Measurements from ENCODE around the gene ZCCHC3. TPM values are rescaled to one million over a fixed set of nuclear protein-coding genes. Genes with fewer than 3 reads are reported as not detected.
A peak's percentile ranks its signal among the peaks of the same experiment; 100 is the strongest.

Gene ZCCHC3
- total and polyA plus RNA-seq, 2 experiments from 2014 or later, result 4.1 to 14.8 TPM

GRCh38 chr20:277496-277781 is 19.9 kb upstream of the ZCCHC3 start:
- Histone ChIP-seq H3K4me3 (no peak overlapping the region), H3K4me2 (ENCODE audit: unreplicated experiment) (no peak overlapping the region), H3K79me2 (ENCODE audit: insufficient read depth) (no peaks in the 10 kb centered on the region), H3K9ac (no peak overlapping the region), H3F3A (ENCODE audit: insufficient read depth) (no peaks in the 10 kb centered on the region), H3K27ac (no peak overlapping the region), H4K20me1 (ENCODE audit: insufficient read depth) (no peaks in the 10 kb centered on the region), H3K9me3 (ENCODE audit: low read depth) (no peaks in the 10 kb centered on the region), H3K4me1 (ENCODE audit: insufficient read depth) (no peaks in the 10 kb centered on the region), H3K27me3 (replicated peaks; ENCODE audit: insufficient read depth) (no peaks in the 10 kb centered on the region), H3K9me2 (ENCODE audit: insufficient read depth) (no peaks in the 10 kb centered on the region), H3K36me3 (ENCODE audit: low read depth) (no peaks in the 10 kb centered on the region), H2AFZ (no peak overlapping the region)
- in situ Hi-C loops (cut with MboI), result no loop called here
- no peak for DNase-seq
- no peak for TF ChIP-seq EZH2phosphoT487 (IDR thresholded peaks at IDR 0.05; ENCODE audit: insufficient read depth, low read depth)
- TF ChIP-seq EZH2 (IDR thresholded peaks at IDR 0.05; ENCODE audit: insufficient read depth, poor library complexity, severe bottlenecking), result no peak
- 33 to 47% methylated on average over 2 to 3 of the region's 3 CpGs for WGBS, 2 experiments (ENCODE audit: low coverage in 1 of 2, low lambda C conversion rate in 2 of 2, missing lambda C conversion rate in 2 of 2)

- no peak for DNase-seq
- H4K20me1 ChIP-seq (ENCODE audit: insufficient read depth), result no peaks in the 10 kb centered on the region
- H3K27ac ChIP-seq, result no peak overlapping the region
- WGBS, 2 experiments (ENCODE audit: low coverage in 1 of 2, low lambda C conversion rate in 2 of 2, missing lambda C conversion rate in 2 of 2), result 78 to 84% methylated on average over 5 of the region's 5 CpGs
- H3K4me1 ChIP-seq (ENCODE audit: insufficient read depth), result no peaks in the 10 kb centered on the region
- no peaks in the 10 kb centered on the region for H3K36me3 ChIP-seq (ENCODE audit: low read depth)
- H3K27me3 ChIP-seq (replicated peaks; ENCODE audit: insufficient read depth), result no peaks in the 10 kb centered on the region
- no peaks in the 10 kb centered on the region for H3F3A ChIP-seq (ENCODE audit: insufficient read depth)
- H3K9ac ChIP-seq, result no peak overlapping the region
- H3K4me3 ChIP-seq, result no peak overlapping the region
- H3K9me3 ChIP-seq (ENCODE audit: low read depth), result no peaks in the 10 kb centered on the region
- TF ChIP-seq EZH2phosphoT487 (IDR thresholded peaks at IDR 0.05; ENCODE audit: insufficient read depth, low read depth), result no peak
- no peak for TF ChIP-seq EZH2 (IDR thresholded peaks at IDR 0.05; ENCODE audit: insufficient read depth, poor library complexity, severe bottlenecking)
- H3K79me2 ChIP-seq (ENCODE audit: insufficient read depth), result no peaks in the 10 kb centered on the region
- in situ Hi-C loops (cut with MboI), result no loop called here
- no peaks in the 10 kb centered on the region for H3K9me2 ChIP-seq (ENCODE audit: insufficient read depth)
- H2AFZ ChIP-seq, result no peak overlapping the region
- H3K4me2 ChIP-seq (ENCODE audit: unreplicated experiment), result no peak overlapping the region
These were observed 19.2 kb upstream of the ZCCHC3 start for GRCh38 chr20:278181-278580.

GRCh38 chr20:278607-279571 is 18.5 kb upstream of the ZCCHC3 start:
- Histone ChIP-seq H3K27ac (0 out of 2 replicates have a peak overlapping the region, but pooled peaks have one; percentile 14), H4K20me1 (ENCODE audit: insufficient read depth) (no peaks in the 10 kb centered on the region), H3K9me2 (ENCODE audit: insufficient read depth) (no peaks in the 10 kb centered on the region), H3K4me2 (ENCODE audit: unreplicated experiment) (peak overlapping the region; percentile 51), H3K9ac (peak overlapping the region; percentile 55), H3K36me3 (ENCODE audit: low read depth) (no peaks in the 10 kb centered on the region), H3K4me1 (ENCODE audit: insufficient read depth) (no peaks in the 10 kb centered on the region), H2AFZ (peak overlapping the region; percentile 44), H3K9me3 (ENCODE audit: low read depth) (no peaks in the 10 kb centered on the region), H3K27me3 (replicated peaks; ENCODE audit: insufficient read depth) (no peaks in the 10 kb centered on the region), H3F3A (ENCODE audit: insufficient read depth) (no peaks in the 10 kb centered on the region), H3K4me3 (peak overlapping the region; percentile 62), H3K79me2 (ENCODE audit: insufficient read depth) (no peaks in the 10 kb centered on the region)
- peak; percentile 77 for DNase-seq
- no peak for TF ChIP-seq EZH2phosphoT487 (IDR thresholded peaks at IDR 0.05; ENCODE audit: insufficient read depth, low read depth)
- TF ChIP-seq EZH2 (IDR thresholded peaks at IDR 0.05; ENCODE audit: insufficient read depth, poor library complexity, severe bottlenecking), result no peak
- in situ Hi-C loops (cut with MboI), result no loop called here
- 44 to 46% methylated on average over 29 to 80 of the region's 88 CpGs for WGBS, 2 experiments (ENCODE audit: low coverage in 1 of 2, low lambda C conversion rate in 2 of 2, missing lambda C conversion rate in 2 of 2)

GRCh38 chr20:284172-284571 is 13.2 kb upstream of the ZCCHC3 start:
- no peaks in the 10 kb centered on the region for H4K20me1 ChIP-seq (ENCODE audit: insufficient read depth)
- H3K4me2 ChIP-seq (ENCODE audit: unreplicated experiment), result no peak overlapping the region
- H3K9me3 ChIP-seq (ENCODE audit: low read depth), result no peaks in the 10 kb centered on the region
- H3K27me3 ChIP-seq (replicated peaks; ENCODE audit: insufficient read depth), result no peaks in the 10 kb centered on the region
- no peaks in the 10 kb centered on the region for H3K9me2 ChIP-seq (ENCODE audit: insufficient read depth)
- no peak for TF ChIP-seq EZH2 (IDR thresholded peaks at IDR 0.05; ENCODE audit: insufficient read depth, poor library complexity, severe bottlenecking)
- TF ChIP-seq EZH2phosphoT487 (IDR thresholded peaks at IDR 0.05; ENCODE audit: insufficient read depth, low read depth), result no peak
- WGBS, 2 experiments (ENCODE audit: low coverage in 1 of 2, low lambda C conversion rate in 2 of 2, missing lambda C conversion rate in 2 of 2), result 46 to 62% methylated on average over 3 of the region's 3 CpGs
- H3K36me3 ChIP-seq (ENCODE audit: low read depth), result no peaks in the 10 kb centered on the region
- no peak overlapping the region for H3K27ac ChIP-seq
- H3K4me3 ChIP-seq, result no peak overlapping the region
- H3K79me2 ChIP-seq (ENCODE audit: insufficient read depth), result no peaks in the 10 kb centered on the region
- in situ Hi-C loops (cut with MboI), result no loop called here
- no peak for DNase-seq
- no peaks in the 10 kb centered on the region for H3F3A ChIP-seq (ENCODE audit: insufficient read depth)
- no peak overlapping the region for H3K9ac ChIP-seq
- H2AFZ ChIP-seq, result no peak overlapping the region
- H3K4me1 ChIP-seq (ENCODE audit: insufficient read depth), result no peaks in the 10 kb centered on the region
